ENCODE measurements around the gene VPS13D. TPM values are rescaled to one million over a fixed set of nuclear protein-coding genes. Genes with fewer than 3 reads are reported as not detected.

VPS13D gene
- total RNA-seq, 1 experiment from 2014 or later = 33.1 TPM

GRCh38 chr1:12180315-12180714, 49.5 kb upstream of the VPS13D start:
- POLR2A ChIA-PET = no interaction called here
- no peak for ATAC-seq
- BruUV-seq (replicated peaks) = no TSS peak
- H3K27ac ChIP-seq (ENCODE audit: low read length) = no peak overlapping the region
- no peaks in the 10 kb centered on the region for H3K27me3 ChIP-seq (ENCODE audit: control insufficient read depth, insufficient read depth, low read length)
- CTCF ChIA-PET = no interaction called here
- TF ChIP-seq TCF7L2 (IDR thresholded peaks at IDR 0.05; ENCODE audit: low read depth, low read length) = no peak
- no peak for TF ChIP-seq POLR2AphosphoS5 (IDR thresholded peaks at IDR 0.05; ENCODE audit: low read depth, low read length)
- no peak for TF ChIP-seq SIN3A (IDR thresholded peaks at IDR 0.05; ENCODE audit: borderline replicate concordance, insufficient read depth, low read depth, low read length)
- TF ChIP-seq CTCF (IDR thresholded peaks at IDR 0.05) = no peak
- no peak for TF ChIP-seq REST (IDR thresholded peaks at IDR 0.05; ENCODE audit: insufficient read depth in 1 of 2, low read depth in 2 of 2, low read length in 1 of 2)
- no peak overlapping the region for H3K4me3 ChIP-seq (ENCODE audit: low read depth in 2 of 2, low read length in 2 of 2)
- H3K4me1 ChIP-seq (ENCODE audit: control insufficient read depth, insufficient read depth, low read length) = peaks cover 12% of the 10 kb centered on the region; the same call in 1 of the 2 replicates
- in situ Hi-C loops (cut with HindIII; ENCODE audit: low pct_unique_long_range_greater_than_20kb, low sequenced_read_pairs) = no loop called here
- intact Hi-C loops (cut with micrococcal nuclease; ENCODE audit: unreplicated experiment) = no loop called here
- no peaks in the 10 kb centered on the region for H3K36me3 ChIP-seq (ENCODE audit: control insufficient read depth, insufficient read depth, low read length)
- no peak for DNase-seq (ENCODE audit: low read depth, low spot score)
- no peaks in the 10 kb centered on the region for H3K9me3 ChIP-seq (ENCODE audit: control insufficient read depth, insufficient read depth, low read depth, low read length)

GRCh38 chr1:12180903-12181302, 48.9 kb upstream of the VPS13D start:
- in situ Hi-C loops (cut with HindIII; ENCODE audit: low pct_unique_long_range_greater_than_20kb, low sequenced_read_pairs) (no loop called here), intact Hi-C loops (cut with micrococcal nuclease; ENCODE audit: unreplicated experiment) (no loop called here)
- H3K36me3 ChIP-seq (ENCODE audit: control insufficient read depth, insufficient read depth, low read length) = no peaks in the 10 kb centered on the region
- DNase-seq (ENCODE audit: low read depth, low spot score) (no peak), ATAC-seq (no peak)
- no peaks in the 10 kb centered on the region for H3K9me3 ChIP-seq (ENCODE audit: control insufficient read depth, insufficient read depth, low read depth, low read length)
- peaks cover 12% of the 10 kb centered on the region; the same call in 1 of the 2 replicates for H3K4me1 ChIP-seq (ENCODE audit: control insufficient read depth, insufficient read depth, low read length)
- ChIA-PET CTCF (no interaction called here), POLR2A (no interaction called here)
- BruUV-seq (replicated peaks) = no TSS peak
- no peaks in the 10 kb centered on the region for H3K27me3 ChIP-seq (ENCODE audit: control insufficient read depth, insufficient read depth, low read length)
- no peak overlapping the region for H3K27ac ChIP-seq (ENCODE audit: low read length)
- TF ChIP-seq TCF7L2 (IDR thresholded peaks at IDR 0.05; ENCODE audit: low read depth, low read length) = no peak
- no peak for TF ChIP-seq CTCF (IDR thresholded peaks at IDR 0.05)
- TF ChIP-seq REST (IDR thresholded peaks at IDR 0.05; ENCODE audit: insufficient read depth in 1 of 2, low read depth in 2 of 2, low read length in 1 of 2) = no peak
- TF ChIP-seq POLR2AphosphoS5 (IDR thresholded peaks at IDR 0.05; ENCODE audit: low read depth, low read length) = no peak
- no peak for TF ChIP-seq SIN3A (IDR thresholded peaks at IDR 0.05; ENCODE audit: borderline replicate concordance, insufficient read depth, low read depth, low read length)
- no peak overlapping the region for H3K4me3 ChIP-seq (ENCODE audit: low read depth in 2 of 2, low read length in 2 of 2)

All from Panc1 (cell line).